Keratinocyte (primary cell): ENCODE results near the gene ABO.
"Not testable (repeated sequence)": the region's sequence is repeated elsewhere in the genome, so short reads cannot be mapped to it uniquely, and the experiment has no call there.

ENCODE experiments used
- CTCF ChIP-seq, 3 experiments: IDR thresholded peaks in 1 of 3; conservative IDR thresholded peaks in 1 of 3; optimal IDR thresholded peaks in 1 of 3; 2 replicates in 2 of 3; 3 replicates in 1 of 3; pipeline versions ENCODE3 to v1.5.1; 2011; ENCODE audit warnings: low read length in 3 of 3, mild to moderate bottlenecking in 3 of 3, moderate library complexity in 2 of 3, control low read depth in 1 of 3, inconsistent platforms in 1 of 3; ENCODE audit not compliant: insufficient read depth in 2 of 3; ENCODE audit errors: extremely low read depth in 1 of 3
- EZH2 ChIP-seq: IDR thresholded peaks from one replicate; pipeline ENCODE4 v1.6.1; 2012; ENCODE audit warnings: inconsistent platforms, mild to moderate bottlenecking, low read length, moderate library complexity

GRCh38 chr9:133208171-133208879 is 66.7 kb downstream of the ABO start:
- not testable (repeated sequence) for TF ChIP-seq CTCF (optimal IDR thresholded peaks at IDR 0.05 in 1 of 3, IDR thresholded peaks at IDR 0.05 in 1 of 3, conservative IDR thresholded peaks at IDR 0.05 in 1 of 3; ENCODE audit: extremely low read depth in 1 of 3, insufficient read depth in 2 of 3, low read length in 3 of 3); EZH2
